ENCODE results near the gene CEBPG.

DNA sequence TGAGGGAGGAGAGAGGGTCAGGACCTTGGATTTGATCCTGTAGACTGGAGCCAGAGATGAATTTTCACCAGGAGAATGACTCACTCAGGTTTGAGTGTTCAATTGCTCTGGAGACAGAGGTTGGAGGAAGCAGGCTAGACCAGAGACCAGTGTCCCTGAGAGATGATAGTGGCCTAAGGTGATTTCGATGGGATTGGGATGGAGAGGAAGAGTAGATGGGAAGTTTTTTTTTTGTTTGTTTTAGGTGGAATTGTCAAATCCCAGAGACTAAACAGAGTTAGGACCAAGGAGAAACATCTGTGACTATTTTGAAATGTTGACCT is 2.3 kb downstream of the CEBPG start:
- TF ChIP-seq, protein P1, sequence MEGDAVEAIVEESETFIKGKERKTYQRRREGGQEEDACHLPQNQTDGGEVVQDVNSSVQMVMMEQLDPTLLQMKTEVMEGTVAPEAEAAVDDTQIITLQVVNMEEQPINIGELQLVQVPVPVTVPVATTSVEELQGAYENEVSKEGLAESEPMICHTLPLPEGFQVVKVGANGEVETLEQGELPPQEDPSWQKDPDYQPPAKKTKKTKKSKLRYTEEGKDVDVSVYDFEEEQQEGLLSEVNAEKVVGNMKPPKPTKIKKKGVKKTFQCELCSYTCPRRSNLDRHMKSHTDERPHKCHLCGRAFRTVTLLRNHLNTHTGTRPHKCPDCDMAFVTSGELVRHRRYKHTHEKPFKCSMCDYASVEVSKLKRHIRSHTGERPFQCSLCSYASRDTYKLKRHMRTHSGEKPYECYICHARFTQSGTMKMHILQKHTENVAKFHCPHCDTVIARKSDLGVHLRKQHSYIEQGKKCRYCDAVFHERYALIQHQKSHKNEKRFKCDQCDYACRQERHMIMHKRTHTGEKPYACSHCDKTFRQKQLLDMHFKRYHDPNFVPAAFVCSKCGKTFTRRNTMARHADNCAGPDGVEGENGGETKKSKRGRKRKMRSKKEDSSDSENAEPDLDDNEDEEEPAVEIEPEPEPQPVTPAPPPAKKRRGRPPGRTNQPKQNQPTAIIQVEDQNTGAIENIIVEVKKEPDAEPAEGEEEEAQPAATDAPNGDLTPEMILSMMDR (conservative IDR thresholded peaks at IDR 0.05 in 1 of 2, IDR thresholded peaks at IDR 0.05 in 1 of 2; ENCODE audit: extremely low read depth in 1 of 2, insufficient read depth in 1 of 2, low read depth in 1 of 2, low read length in 2 of 2): no peak
- TF ChIP-seq EZH2 (IDR thresholded peaks at IDR 0.05; ENCODE audit: borderline replicate concordance, low read length): no peak
